Posterior vena cava (tissue), 2 donors: ENCODE measurements around the gene WTIP. TPM values are rescaled to one million over a fixed set of nuclear protein-coding genes. Genes with fewer than 3 reads are reported as not detected.

Source experiments
- DNase-seq: peaks from one replicate; pipeline ENCODE4 v3.0.0-alpha.2; 2020; ENCODE audit warnings: low spot score
- intact Hi-C, 2 donors: fragments of 100-400 bp; cut with DNase I; formaldehyde crosslinking; loops; one replicate each; pipeline versions ENCODE4 v1.14.1 to v1.14.2; 2022 to 2023
- total RNA-seq, 2 donors: library from RNA; stranded (reverse); fragmentation: NEBNext Ultra II Directional; extraction: Animal tissue kit (Norgen Biotek cat#: 25700); gene quantifications; one replicate each; pipeline ENCODE4 v1.2.1, GENCODE V29; 2021
- donor health status: DM: yes; HTN: yes; CAD: no.
- donor health status: DM: yes; HTN: yes; CAD: no.

Gene WTIP
- total RNA-seq, 2 donors from 2014 or later: 20.7 to 28.6 TPM

- DNase-seq: no peak
- intact Hi-C loops: no loop called here
These were observed 52.6 kb downstream of the WTIP start for GRCh38 chr19:34534206-34534605.

GRCh38 chr19:34539396-34539795 lies 57.8 kb downstream of the WTIP start:
- intact Hi-C loops: loop anchor here in 1 of 2 donors (5.0 kb wide), 1 partner anchor 208 kb away; no protein-coding TSS in a partner anchor
- no peak for DNase-seq

GRCh38 chr19:34540811-34541557 lies 59.4 kb downstream of the WTIP start:
- no peak for DNase-seq
- intact Hi-C loops: no loop called here

- no peak for DNase-seq
- intact Hi-C loops: no loop called here
These were observed 68.3 kb downstream of the WTIP start for GRCh38 chr19:34549833-34550232.

GRCh38 chr19:34555447-34555846 lies 73.9 kb downstream of the WTIP start:
- no peak for DNase-seq
- intact Hi-C loops: loop anchor here in 1 of 2 donors (5.0 kb wide), 1 partner anchor 718 kb away; no protein-coding TSS in a partner anchor

- intact Hi-C loops: loop anchor here in 1 of 2 donors (5.0 kb wide), 1 partner anchor 719 kb away; no protein-coding TSS in a partner anchor
- DNase-seq: no peak
These were observed 74.9 kb downstream of the WTIP start for GRCh38 chr19:34556488-34556887.

GRCh38 chr19:34559045-34559444 lies 77.5 kb downstream of the WTIP start:
- peak; percentile 78 for DNase-seq
- intact Hi-C loops: loop anchor here in 1 of 2 donors (5.0 kb wide), 1 partner anchor 722 kb away; no protein-coding TSS in a partner anchor

GRCh38 chr19:34560229-34560628 lies 78.7 kb downstream of the WTIP start:
- no peak for DNase-seq
- intact Hi-C loops: no loop called here

Other genes starting within 250 kb of the WTIP start
- gene GARRE1, start 227.2 kb upstream of the WTIP start, total RNA-seq: 10 to 100 TPM; 23.3 to 31.1 TPM
- 100 to 1,000 TPM; 176 to 206 TPM for gene GPI, start 116.6 kb upstream of the WTIP start, total RNA-seq
- gene PDCD2L, start 77.4 kb upstream of the WTIP start, total RNA-seq: 1 to 10 TPM; 4.6 to 6.5 TPM
- 10 to 100 TPM; 70.8 to 81.8 TPM for gene UBA2, start 53.4 kb upstream of the WTIP start, total RNA-seq
- under 1 TPM; 0.56 to 0.90 TPM for gene SCGB2B2, start 195.4 kb downstream of the WTIP start, total RNA-seq
- 10 to 100 TPM; 22.9 to 26.0 TPM for gene ZNF302, start 195.9 kb downstream of the WTIP start, total RNA-seq